SKM-1 (cell line): ENCODE measurements around the gene CXCR6.
"Not testable (repeated sequence)": the region's sequence is repeated elsewhere in the genome, so short reads cannot be mapped to it uniquely, and the experiment has no call there.

Source experiments
- DNase-seq: peaks from one replicate; lab custom pipeline; 2025; ENCODE audit not compliant: unreplicated experiment; lab: John Stamatoyannopoulos, UW

CXCR6 gene

GRCh38 chr3:45986303-45986982, 43.2 kb downstream of the CXCR6 start:
- no peak for DNase-seq

GRCh38 chr3:45987368-45988291, 44.4 kb downstream of the CXCR6 start:
- DNase-seq = no peak

DNA sequence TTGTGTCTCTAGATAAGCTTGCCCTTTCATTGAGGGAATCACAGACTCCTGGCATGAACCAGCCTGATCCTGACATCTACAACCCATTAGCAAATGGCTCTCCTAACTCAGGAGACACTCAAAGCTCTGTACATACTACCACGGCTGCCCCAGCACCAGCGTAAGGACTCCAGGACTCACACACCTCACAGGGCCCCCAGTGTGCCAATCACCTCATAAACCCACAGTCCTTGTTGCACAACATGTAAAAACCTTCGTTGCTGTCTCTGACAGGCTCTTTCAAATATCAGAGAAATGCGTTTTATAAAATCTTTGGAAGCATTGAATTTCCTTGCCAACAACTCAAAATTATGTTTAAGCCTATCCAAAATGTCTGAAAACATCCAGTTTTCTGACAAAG, 45.1 kb downstream of the CXCR6 start:
- no peak for DNase-seq

DNA sequence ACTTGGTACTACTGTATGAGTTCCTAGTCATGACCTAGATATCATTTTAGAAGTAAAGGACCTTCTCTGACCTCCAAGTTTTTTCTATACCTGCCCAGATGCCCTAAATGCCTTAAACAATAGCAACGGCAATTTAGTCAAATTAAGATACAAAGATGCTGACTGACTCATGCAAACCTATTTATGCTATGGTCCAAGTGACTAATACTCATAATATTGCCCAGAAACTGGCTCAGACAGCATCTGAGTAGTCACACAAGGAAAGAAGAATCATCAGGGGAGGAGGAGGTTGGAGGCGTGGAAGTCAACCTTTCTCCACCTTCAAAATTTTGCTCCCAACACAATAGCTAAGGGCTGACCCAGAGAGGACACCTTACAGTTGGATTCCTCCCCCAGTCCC, 45.5 kb downstream of the CXCR6 start:
- DNase-seq = no peak

DNA sequence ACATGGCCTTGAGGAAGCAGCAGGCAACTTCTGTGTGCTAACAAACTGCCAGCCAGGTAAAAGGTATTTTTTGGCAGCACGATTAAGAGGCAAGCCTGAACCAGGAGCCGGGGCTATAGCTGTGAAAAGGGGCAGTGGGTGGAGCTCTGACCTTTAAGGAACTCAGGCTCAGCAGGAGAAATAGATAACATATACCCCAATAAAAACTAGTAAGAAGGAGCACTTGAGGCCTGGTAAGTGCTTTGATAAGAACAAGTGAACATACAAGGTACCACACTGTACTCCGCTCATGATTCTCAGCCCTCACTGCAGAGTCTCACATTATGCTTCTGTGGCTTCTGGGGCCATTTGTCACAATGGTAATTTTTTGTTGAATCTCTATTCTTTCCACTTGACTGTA, 46.9 kb downstream of the CXCR6 start:
- DNase-seq = no peak

- DNase-seq = no peak
Observed at GRCh38 chr3:45991341-45991740, 48.1 kb downstream of the CXCR6 start.

- no peak for DNase-seq
Observed at GRCh38 chr3:45992133-45992729, 49.0 kb downstream of the CXCR6 start.

DNA sequence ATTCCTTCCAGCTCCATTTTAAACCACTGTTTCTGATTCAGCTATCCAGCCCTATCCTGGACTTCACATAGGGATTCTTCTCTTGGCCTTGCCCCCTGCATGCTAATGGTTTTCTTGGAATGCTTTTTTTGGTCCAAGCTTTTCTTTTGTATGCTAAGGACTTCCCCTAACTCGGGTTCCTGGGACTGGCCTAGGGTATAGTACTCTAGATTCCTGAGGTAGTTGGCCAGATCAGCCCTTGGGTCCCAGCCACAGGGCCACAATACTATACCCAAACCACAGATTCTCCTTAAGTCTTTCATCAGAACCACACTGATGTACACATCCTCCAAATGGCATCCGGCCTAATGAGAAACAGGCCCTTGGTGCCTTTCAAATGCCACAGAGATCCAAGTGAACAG, 49.6 kb downstream of the CXCR6 start:
- peak; percentile 49 for DNase-seq

GRCh38 chr3:45993421-45994027, 50.3 kb downstream of the CXCR6 start:
- no peak for DNase-seq

- DNase-seq = no peak
Observed at GRCh38 chr3:45994419-45995235, 51.4 kb downstream of the CXCR6 start.

GRCh38 chr3:45995236-45996192, 52.2 kb downstream of the CXCR6 start, which contains the start of gene FYCO1:
TSS of gene FYCO1 (minus strand) at chr3:45995824. CDS start at chr3:45984910, 10,914 bp downstream.
- peak; percentile 82 for DNase-seq

DNA sequence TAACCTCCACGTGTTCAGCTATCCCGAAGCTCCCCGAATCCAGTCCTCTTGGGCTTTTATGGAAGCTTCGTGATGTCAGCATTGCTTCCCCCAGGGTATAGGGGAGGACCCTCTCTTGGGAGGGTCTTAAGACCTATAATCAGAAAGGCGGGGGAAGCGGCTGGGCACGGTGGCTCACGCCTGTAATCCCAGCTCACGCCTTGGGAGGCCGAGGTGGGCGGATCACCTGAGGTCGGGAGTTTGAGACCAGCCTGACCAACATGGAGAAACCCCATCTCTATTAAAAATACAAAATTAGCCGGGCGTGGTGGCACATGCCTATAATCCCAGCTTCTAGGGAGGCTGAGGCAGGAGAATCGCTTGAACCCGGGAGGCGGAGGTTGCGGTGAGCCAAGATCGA, 54.2 kb downstream of the CXCR6 start:
- not testable (repeated sequence) for DNase-seq

DNA sequence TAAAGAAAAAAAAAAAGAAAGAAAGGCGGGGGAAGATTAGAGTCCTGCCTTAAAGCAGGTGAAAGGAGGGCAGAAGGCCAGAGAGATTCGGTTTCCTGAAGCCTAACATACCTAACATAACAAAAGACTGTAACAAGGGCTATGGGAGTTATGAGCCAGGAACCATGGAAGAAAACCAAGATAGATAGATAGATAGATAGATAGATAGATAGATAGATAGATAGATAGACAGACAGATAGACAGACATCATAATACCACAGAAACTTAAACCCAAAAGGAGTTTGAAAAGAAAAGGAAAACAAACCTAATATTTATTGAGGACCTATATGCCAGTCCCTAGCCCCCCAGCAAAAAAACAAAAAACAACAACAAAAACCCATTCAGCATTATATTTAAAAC, 54.7 kb downstream of the CXCR6 start:
- DNase-seq = no peak
